PFSK-1 (cell line): ENCODE measurements around the gene AKAP9.

ENCODE experiments used
- FOXP2 ChIP-seq: optimal IDR thresholded peaks from 2 replicates; pipeline ENCODE3; 2011; ENCODE audit warnings: borderline replicate concordance, control low read depth, inconsistent platforms; ENCODE audit not compliant: insufficient read depth; ENCODE audit errors: extremely low read length, extremely low read depth
- POLR2AphosphoS5 ChIP-seq: IDR thresholded peaks from 2 replicates; pipeline ENCODE4 v1.6.1; 2012; ENCODE audit warnings: low read depth, mild to moderate bottlenecking, control low read depth, low read length, moderate library complexity
- REST ChIP-seq, 2 experiments: IDR thresholded peaks; 2 replicates each; pipeline versions ENCODE4 v1.6.1 to v1.8.0; 2011 to 2012; ENCODE audit warnings: low read depth in 2 of 2, low read length in 2 of 2, control low read depth in 1 of 2, inconsistent platforms in 1 of 2, mild to moderate bottlenecking in 1 of 2, moderate library complexity in 1 of 2; ENCODE audit not compliant: insufficient read depth in 1 of 2
- SIN3A ChIP-seq: IDR thresholded peaks from 2 replicates; pipeline ENCODE4 v1.6.1; 2012; ENCODE audit warnings: mild to moderate bottlenecking, low read length, moderate library complexity, borderline replicate concordance; ENCODE audit not compliant: insufficient read depth
- TAF1 ChIP-seq: IDR thresholded peaks from 2 replicates; pipeline ENCODE4 v1.6.1; 2012; ENCODE audit warnings: low read length, control low read depth, borderline replicate concordance; ENCODE audit not compliant: insufficient read depth

AKAP9 gene

GRCh38 chr7:92137557-92137956 lies 196.9 kb downstream of the AKAP9 start:
- TF ChIP-seq TAF1 (no peak), FOXP2 (no peak), REST (IDR thresholded peaks at IDR 0.05; ENCODE audit: insufficient read depth in 1 of 2, low read depth in 2 of 2, low read length in 2 of 2) (no peak), POLR2AphosphoS5 (no peak), SIN3A (no peak)

- TF ChIP-seq SIN3A (no peak), POLR2AphosphoS5 (no peak), REST (IDR thresholded peaks at IDR 0.05; ENCODE audit: insufficient read depth in 1 of 2, low read depth in 2 of 2, low read length in 2 of 2) (no peak), TAF1 (no peak), FOXP2 (no peak)
Observed at GRCh38 chr7:92141161-92141560, 200.5 kb downstream of the AKAP9 start.

GRCh38 chr7:92149736-92150239 lies 209.1 kb downstream of the AKAP9 start:
- no peak for TF ChIP-seq POLR2AphosphoS5
- no peak for TF ChIP-seq SIN3A
- TF ChIP-seq FOXP2: no peak
- no peak for TF ChIP-seq TAF1
- TF ChIP-seq REST (IDR thresholded peaks at IDR 0.05; ENCODE audit: insufficient read depth in 1 of 2, low read depth in 2 of 2, low read length in 2 of 2): no peak

GRCh38 chr7:92150450-92151017 lies 209.9 kb downstream of the AKAP9 start:
- TF ChIP-seq TAF1: no peak
- no peak for TF ChIP-seq SIN3A
- TF ChIP-seq POLR2AphosphoS5: no peak
- no peak for TF ChIP-seq REST (IDR thresholded peaks at IDR 0.05; ENCODE audit: insufficient read depth in 1 of 2, low read depth in 2 of 2, low read length in 2 of 2)
- TF ChIP-seq FOXP2: no peak
